HG03354 (cell line): ENCODE data around the gene TUBA3E.
"Not testable (repeated sequence)": the region's sequence is repeated elsewhere in the genome, so short reads cannot be mapped to it uniquely, and the experiment has no call there.

Source experiments
- ATAC-seq: cut with Tn5 transposase; IDR thresholded peaks from one replicate; pipeline ENCODE4 v1.9.1; 2021; ENCODE audit warnings: mild to moderate bottlenecking; ENCODE audit not compliant: unreplicated experiment, poor library complexity, severe bottlenecking

The TUBA3E gene

GRCh38 chr2:130198343-130198742 is at the start of gene TUBA3E:
Gene TUBA3E (minus strand): TSS chr2:130198439. CDS start chr2:130198360, 79 bp downstream.
- no peak for ATAC-seq

DNA sequence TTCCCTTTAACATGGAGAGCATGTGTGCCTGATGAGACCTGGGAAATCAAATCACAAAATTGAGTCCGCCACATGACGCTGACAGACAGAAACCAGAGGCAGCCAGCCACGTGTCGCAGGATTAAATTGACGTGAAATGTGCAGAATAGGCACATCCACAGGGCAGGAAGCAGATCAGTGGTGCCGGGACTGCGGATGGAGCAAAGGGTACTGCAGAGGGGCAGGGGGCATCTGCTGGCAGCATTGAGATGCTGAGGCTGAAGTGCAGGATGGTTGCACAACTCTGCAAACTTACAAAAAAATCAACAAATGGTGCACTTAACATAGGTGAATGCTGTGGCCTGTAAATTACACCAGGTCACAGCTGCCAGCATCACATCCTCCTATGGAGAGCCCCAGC is 48.2 kb upstream of the TUBA3E start:
- ATAC-seq, result no peak

- ATAC-seq, result no peak
These were observed 47.7 kb upstream of the TUBA3E start for GRCh38 chr2:130245976-130246375.

- ATAC-seq, result no peak
These were observed 45.1 kb upstream of the TUBA3E start for GRCh38 chr2:130243359-130243758.

DNA sequence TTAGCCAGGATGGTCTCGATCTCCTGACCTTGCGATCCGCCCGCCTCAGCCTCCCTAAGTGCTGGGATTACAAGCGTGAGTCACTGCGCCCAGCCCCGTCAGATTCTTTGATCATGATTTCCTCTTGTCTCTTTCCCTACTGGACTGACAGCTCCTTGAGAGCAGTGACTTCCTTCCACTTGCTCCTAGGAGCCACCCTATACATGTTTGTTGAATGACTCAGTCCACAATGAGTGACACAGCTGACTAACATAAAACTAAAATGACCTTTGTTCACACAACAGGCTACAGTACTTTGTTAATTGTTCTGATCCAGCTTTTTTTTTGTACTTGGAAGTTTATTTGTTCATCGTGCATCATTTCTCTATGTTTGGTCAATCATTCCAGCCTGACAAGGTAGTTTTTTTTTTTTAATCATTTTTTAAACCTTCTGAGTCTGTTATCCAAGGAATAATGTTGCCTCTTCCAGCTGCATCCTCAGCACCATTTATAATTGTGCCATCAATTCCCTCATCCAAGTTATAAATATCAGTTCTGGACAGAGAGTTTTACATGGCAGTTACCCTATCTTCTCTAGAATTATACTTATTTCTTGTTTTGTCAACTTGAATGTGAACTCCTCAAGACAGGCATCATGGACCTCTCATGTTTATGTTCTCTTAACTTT is 42.9 kb upstream of the TUBA3E start:
- ATAC-seq, result no peak

- not testable (repeated sequence) for ATAC-seq
These were observed 41.3 kb upstream of the TUBA3E start for GRCh38 chr2:130239581-130239980.

DNA sequence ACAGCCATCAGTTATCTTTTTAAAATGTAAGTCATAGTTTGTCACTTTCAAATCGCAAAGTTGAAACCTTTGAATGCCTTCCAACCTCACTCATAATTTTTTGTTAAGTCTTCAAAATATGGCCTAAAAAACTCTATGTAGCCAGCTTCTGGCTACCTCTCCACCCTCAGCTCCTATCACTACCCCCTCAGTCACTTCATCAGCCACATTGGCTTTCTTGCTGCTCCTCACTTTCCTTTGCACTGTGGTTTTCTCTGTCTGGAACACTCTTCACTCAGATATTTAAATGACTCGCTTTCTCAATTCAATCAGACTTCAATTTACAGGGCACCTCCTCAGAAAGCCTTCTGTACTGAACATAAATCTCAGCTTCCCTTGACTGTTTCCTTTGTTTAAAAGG is 34.8 kb upstream of the TUBA3E start:
- not testable (repeated sequence) for ATAC-seq

GRCh38 chr2:130231656-130232055 is 33.4 kb upstream of the TUBA3E start:
- no peak for ATAC-seq

DNA sequence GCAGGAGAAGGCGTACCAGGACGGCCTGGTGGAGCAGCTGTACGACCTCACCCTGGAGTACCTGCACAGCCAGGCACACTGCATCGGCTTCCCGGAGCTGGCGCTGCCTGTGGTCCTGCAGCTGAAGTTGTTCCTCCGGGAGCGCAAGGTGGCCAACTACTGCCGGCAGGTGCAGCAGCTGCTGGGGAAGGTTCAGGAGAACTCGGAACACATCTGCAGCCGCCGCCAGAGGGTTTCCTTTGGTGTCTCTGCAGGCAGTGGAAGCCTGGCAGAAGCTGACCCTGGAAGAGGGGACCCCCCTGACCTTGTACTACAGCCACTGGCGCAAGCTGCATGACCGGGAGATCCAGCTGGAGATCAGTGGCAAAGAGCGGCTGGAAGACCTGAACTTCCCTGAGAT is 32.7 kb upstream of the TUBA3E start:
- not testable (repeated sequence) for ATAC-seq

DNA sequence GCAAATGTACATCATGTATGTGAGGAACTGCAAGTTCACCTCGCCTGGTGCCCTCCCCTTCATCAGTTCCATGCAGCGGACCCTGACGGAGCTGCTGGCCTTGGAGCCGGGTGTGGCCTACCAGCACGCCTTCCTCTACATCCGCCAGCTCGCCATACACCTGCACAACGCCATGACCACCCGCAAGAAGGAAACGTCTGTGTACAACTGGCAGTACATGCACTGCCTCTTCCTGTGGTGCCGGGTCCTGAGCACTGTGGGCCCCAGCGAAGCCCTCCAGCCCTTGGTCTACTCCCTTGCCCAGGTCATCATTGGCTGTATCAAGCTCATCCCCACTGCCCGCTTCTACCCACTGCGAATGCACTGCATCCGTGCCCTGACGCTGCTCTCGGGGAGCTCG is 32.1 kb upstream of the TUBA3E start:
- not testable (repeated sequence) for ATAC-seq

DNA sequence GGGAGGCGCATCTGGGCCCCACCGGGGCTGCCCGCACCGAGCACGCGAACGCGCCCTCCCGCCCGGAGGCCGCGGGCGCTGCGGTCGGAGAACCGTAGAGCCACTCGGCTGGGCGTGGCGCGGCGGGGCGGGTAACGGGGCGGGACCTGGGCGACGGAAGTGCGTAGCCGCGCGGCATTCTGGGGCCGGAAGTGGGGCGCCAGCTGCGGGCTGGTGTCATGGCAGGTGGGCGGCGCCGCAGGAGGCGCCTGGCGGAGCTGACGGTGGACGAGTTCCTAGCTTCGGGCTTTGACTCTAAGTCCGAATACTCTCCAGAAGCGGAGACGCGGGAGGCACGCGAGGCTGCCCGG is 30.9 kb upstream of the TUBA3E start:
- ATAC-seq, result not testable (repeated sequence)

- not testable (repeated sequence) for ATAC-seq
These were observed 30.4 kb upstream of the TUBA3E start for GRCh38 chr2:130228467-130229160.

DNA sequence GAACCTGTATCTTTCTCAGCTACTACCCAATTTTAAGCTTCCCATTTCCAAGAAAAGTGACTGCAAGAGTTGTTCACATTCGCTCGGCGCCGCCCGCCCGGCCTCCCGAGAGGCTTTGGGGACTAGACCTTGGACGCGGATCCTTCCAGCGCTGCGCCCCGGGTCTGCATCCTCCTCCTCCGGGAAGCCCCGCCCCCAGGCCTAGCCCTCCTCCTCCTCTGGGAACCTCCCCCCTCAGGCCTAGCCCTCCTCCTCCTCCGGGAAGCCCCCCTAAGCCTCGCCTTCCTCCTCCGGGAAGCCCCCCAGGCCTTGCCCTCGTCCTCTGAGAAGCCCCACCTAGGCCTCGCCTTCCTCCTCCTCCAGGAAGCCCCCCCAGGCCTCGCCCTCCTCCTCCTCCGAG is 29.8 kb upstream of the TUBA3E start:
- ATAC-seq, result not testable (repeated sequence)

GRCh38 chr2:130222523-130222922 is 24.3 kb upstream of the TUBA3E start:
- peak; percentile 58 for ATAC-seq

GRCh38 chr2:130220505-130220904 is 22.3 kb upstream of the TUBA3E start:
- ATAC-seq, result not testable (repeated sequence)

GRCh38 chr2:130219147-130219546 is 20.9 kb upstream of the TUBA3E start:
- ATAC-seq, result not testable (repeated sequence)

DNA sequence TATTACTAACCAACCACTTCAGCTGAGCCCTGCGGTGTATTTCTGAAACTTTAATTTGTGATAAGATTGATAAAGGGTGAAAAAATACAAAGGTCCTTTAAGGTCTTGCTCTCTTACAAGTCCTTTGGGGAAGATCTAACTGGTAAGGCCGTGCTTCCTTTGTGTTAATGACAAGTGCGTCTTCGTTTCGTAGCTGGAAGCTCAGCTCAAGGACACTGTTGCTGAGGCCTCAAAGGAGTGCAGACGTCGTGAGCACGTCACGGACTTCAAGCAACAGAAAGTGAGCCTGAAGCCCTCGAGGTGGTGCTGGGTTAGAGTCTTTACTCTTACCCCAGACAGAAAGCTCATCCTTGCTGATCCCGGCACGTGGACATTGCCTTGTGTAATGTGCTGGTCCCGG is 8.8 kb upstream of the TUBA3E start:
- not testable (repeated sequence) for ATAC-seq

DNA sequence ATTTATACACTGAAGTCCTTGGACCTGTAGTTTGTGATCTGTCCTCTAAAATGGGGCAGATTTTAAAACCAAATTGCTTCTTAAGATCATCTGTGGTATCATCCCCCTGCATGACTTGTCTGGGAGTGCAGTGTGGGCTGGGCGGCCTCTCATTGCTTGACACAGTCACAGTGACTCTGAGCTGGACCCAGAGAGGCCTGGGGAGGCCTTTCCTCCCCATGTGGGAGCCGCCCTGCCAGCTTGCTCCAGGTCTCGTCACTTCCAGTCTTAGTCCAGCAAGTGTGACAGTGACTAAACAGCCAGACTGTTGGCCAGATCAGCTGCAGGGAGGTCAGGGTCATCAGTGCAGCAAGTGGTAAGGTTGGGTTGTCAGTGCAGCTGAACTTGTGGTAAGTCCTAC is 4.9 kb upstream of the TUBA3E start:
- ATAC-seq, result not testable (repeated sequence)

DNA sequence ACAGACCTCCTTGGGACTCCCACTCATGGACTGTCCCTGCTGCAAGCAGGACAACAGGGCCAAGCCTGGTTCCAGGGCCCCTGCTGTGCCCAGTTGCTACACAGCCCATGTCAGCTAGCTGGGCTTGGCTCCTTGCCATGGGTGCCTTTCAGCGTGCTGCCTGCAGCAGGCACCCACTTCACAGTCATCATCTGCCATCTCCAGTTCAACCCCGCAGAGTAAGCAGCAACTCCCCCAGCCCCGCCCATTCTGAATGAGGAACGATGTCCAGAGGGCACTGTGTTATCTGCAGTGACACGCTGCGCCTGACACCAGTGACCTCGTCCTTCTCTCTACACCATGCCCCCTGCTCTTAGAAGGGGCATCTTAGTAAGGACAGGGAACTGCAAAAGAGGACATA is 4.3 kb upstream of the TUBA3E start:
- ATAC-seq, result not testable (repeated sequence)

DNA sequence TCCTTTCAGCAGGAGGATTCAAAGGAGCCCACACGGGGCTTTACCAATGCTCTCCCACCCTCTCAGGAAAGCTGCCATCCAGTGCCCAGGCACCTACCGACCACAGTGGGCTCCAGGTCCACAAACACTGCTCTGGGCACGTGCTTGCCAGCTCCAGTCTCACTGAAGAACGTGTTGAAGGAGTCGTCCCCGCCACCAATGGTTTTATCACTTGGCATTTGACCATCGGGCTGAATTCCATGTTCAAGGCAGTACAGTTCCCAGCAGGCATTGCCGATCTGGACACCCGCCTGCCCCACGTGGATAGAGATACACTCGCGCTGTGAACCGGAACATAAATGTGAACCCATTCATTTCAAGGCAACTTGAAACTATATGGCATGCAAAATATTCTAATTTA is 2.2 kb downstream of the TUBA3E start:
- ATAC-seq, result not testable (repeated sequence)

DNA sequence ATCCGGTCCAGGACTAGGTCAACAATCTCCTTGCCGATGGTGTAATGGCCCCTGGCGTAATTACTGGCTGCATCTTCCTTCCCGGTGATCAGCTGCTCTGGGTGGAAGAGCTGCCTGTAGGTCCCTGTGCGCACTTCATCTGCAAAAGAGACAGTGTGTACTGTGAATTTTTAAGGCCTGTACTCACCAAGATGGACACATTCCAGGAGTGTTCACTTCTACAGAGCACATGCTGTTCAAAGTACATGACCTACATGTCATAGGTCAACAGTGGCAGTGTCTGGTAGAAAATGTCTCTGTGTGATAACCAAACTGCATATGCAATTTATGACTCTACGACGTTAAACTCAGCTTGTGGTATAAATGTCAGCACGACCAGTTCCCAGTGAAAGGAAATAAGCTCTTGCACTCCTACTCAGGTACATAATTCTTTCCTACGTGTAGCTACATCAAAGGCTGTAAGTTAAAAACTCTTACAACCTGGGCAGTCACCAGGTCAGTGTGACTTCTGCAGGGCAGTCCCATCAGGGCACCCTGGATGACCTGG is 3.1 kb downstream of the TUBA3E start:
- not testable (repeated sequence) for ATAC-seq
